Hepatocyte (in vitro differentiated cells): ENCODE results near the gene DDX54.

Source experiments
- EZH2 ChIP-seq: fragments of 200-600 bp; sonication (generic); IDR thresholded peaks from 2 replicates; pipeline ENCODE4 v1.6.1; 2016; ENCODE audit warnings: antibody characterized with exemption, mild to moderate bottlenecking, borderline replicate concordance
- EZH2phosphoT487 ChIP-seq: fragments of 200-600 bp; sonication (generic); IDR thresholded peaks from one replicate; pipeline ENCODE4 v1.6.1; 2018; ENCODE audit warnings: antibody characterized with exemption, mild to moderate bottlenecking, low read depth, moderate library complexity; ENCODE audit not compliant: unreplicated experiment, severe bottlenecking
- TF ChIP-seq, protein P1 (sequence below): fragments of 200-600 bp; sonication (generic); IDR thresholded peaks from 2 replicates; pipeline ENCODE4 v1.5.1; 2016; ENCODE audit warnings: antibody characterized with exemption, mild to moderate bottlenecking; ENCODE audit not compliant: poor library complexity

DNA sequence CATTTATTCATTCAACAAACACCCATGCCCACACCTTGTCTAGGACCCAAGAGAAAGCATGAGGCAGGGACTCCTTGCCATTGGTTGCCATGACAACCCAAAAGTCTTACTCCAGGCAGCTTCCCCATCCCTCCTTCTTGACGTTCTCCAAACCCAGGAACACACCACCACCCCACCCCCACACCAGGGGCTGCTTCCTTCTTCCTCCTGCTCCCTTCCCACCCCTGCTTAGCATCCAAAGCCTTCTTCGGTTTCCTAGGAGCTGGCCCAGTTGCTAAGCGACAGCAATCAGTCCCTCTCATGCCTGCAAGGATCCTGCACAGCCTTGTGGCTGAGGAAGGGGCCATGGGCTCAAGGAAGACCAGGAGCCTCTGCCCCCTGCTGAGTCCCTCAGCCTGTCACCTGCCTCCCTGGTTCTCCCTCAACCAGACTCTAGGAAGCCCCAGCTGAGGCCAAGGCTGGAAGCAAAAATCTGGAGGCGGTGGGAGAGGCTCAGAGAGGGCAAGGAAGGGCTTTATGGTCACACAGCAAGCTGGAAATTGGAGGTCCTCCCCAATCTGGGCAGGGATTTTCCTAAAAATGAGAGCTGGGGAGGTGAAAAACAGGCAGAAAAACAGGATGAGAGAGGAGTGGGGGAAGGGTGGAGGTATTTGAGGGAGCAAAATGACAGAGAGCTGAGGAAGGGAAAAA, 65.2 kb downstream of the DDX54 start:
- TF ChIP-seq, protein P1, sequence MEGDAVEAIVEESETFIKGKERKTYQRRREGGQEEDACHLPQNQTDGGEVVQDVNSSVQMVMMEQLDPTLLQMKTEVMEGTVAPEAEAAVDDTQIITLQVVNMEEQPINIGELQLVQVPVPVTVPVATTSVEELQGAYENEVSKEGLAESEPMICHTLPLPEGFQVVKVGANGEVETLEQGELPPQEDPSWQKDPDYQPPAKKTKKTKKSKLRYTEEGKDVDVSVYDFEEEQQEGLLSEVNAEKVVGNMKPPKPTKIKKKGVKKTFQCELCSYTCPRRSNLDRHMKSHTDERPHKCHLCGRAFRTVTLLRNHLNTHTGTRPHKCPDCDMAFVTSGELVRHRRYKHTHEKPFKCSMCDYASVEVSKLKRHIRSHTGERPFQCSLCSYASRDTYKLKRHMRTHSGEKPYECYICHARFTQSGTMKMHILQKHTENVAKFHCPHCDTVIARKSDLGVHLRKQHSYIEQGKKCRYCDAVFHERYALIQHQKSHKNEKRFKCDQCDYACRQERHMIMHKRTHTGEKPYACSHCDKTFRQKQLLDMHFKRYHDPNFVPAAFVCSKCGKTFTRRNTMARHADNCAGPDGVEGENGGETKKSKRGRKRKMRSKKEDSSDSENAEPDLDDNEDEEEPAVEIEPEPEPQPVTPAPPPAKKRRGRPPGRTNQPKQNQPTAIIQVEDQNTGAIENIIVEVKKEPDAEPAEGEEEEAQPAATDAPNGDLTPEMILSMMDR: no peak
- TF ChIP-seq EZH2phosphoT487 (no peak), EZH2 (no peak)
